SK-N-SH treated with all-trans-retinoic acid at 6 μM for 48 hours (cell line): Measurements from ENCODE around the gene DNHD1.

Experiments used
- ATAC-seq: fragments of 200-7000 bp; cut with Tn5 transposase; 3 replicates; pipeline ENCODE4 v1.9.1; 2020; ENCODE audit warnings: mild to moderate bottlenecking, moderate library complexity
- ESRRG ChIP-seq: fragments of 250-450 bp; sonication (Bioruptor Pico); IDR thresholded peaks from 2 replicates; pipeline ENCODE4 v1.6.1; 2021; ENCODE audit warnings: mild to moderate bottlenecking
- OSR1 ChIP-seq: fragments of 250-450 bp; sonication (Bioruptor Pico); IDR thresholded peaks from 2 replicates; pipeline ENCODE4 v1.8.0; 2022; ENCODE audit warnings: moderate library complexity, mild to moderate bottlenecking, inconsistent platforms
- SNAI2 ChIP-seq: fragments of 250-450 bp; sonication (Bioruptor Pico); IDR thresholded peaks from 2 replicates; pipeline ENCODE4 v1.5.0; 2020; ENCODE audit warnings: mild to moderate bottlenecking, moderate library complexity
- TCF4 ChIP-seq: fragments of 250-450 bp; sonication (Bioruptor Pico); IDR thresholded peaks from 2 replicates; pipeline ENCODE4 v1.8.0; 2021; ENCODE audit warnings: mild to moderate bottlenecking, moderate library complexity, borderline replicate concordance
- ZFP30 ChIP-seq: fragments of 450-650 bp; formaldehyde crosslinking; IDR thresholded peaks from 2 replicates; pipeline ENCODE4 v1.5.0; 2022; ENCODE audit warnings: mild to moderate bottlenecking, moderate library complexity
- ZNF565 ChIP-seq: fragments of 450-650 bp; formaldehyde crosslinking; conservative IDR thresholded peaks from 2 replicates; pipeline ENCODE4 v1.5.0; 2020; ENCODE audit warnings: low read depth, mild to moderate bottlenecking, moderate library complexity
- ZNF70 ChIP-seq: fragments of 450-650 bp; formaldehyde crosslinking; IDR thresholded peaks from 2 replicates; pipeline ENCODE4 v1.5.0; 2020; ENCODE audit warnings: mild to moderate bottlenecking, moderate library complexity
- ZNF8 ChIP-seq: fragments of 450-650 bp; formaldehyde crosslinking; IDR thresholded peaks from 2 replicates; pipeline ENCODE4 v1.5.0; 2020; ENCODE audit warnings: mild to moderate bottlenecking, moderate library complexity
- TF ChIP-seq, protein P1 (sequence below): fragments of 250-450 bp; sonication (Bioruptor Pico); IDR thresholded peaks from 2 replicates; pipeline ENCODE4 v1.8.0; 2021; ENCODE audit warnings: low read depth, mild to moderate bottlenecking, moderate library complexity, borderline replicate concordance
- TF ChIP-seq, protein P2 (sequence below): fragments of 250-450 bp; sonication (Bioruptor Pico); IDR thresholded peaks from 2 replicates; pipeline ENCODE4 v1.5.1; 2020; ENCODE audit warnings: low read depth, mild to moderate bottlenecking, moderate library complexity
- TF ChIP-seq, protein P3 (sequence below): fragments of 250-450 bp; sonication (Bioruptor Pico); IDR thresholded peaks from 2 replicates; pipeline ENCODE4 v1.5.0; 2020; ENCODE audit warnings: mild to moderate bottlenecking, moderate library complexity

Gene DNHD1

DNA sequence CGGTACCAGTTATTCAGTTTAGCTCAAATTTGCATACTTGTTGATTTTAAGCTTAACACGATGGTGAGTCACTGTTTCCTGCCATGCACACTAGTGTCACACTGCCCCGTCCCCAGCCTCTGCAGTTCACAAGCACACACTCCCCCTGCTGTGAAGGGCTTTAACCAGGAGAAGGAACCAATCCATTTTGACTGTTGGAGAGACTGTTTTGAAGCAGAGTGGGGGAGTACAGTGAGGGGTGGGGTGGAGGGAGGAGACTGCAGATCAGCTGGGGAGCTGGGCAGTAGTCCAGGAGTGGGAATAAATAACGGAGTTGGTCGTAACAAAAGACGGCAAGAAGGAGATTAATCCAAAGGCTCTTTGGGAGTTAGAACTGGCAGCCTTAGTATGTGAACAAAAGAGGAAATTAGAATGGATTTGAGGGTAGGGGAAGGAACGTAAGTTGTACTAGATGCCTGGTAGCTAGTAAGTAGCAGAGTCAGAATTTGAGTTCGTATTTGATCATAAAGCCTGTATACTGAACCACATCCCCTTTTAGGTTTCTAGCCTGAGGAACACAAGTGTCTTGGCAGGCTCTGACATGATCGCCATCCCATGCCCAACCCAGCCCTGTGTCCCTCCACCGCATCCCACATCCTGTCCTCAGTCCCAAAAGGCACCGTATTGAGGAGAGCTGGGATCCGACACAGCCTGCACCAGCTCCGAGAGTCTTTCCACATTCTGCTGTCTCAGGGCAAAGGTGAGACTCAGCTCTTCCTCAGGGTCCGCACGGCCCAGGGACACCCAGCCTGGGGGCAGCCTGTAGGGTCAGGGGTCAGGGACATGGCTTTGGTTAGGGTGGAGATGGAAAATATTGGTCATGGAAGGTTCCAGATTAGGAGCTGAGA, 121.3 kb downstream of the DNHD1 start:
- peak; percentile 10 for ATAC-seq

DNA sequence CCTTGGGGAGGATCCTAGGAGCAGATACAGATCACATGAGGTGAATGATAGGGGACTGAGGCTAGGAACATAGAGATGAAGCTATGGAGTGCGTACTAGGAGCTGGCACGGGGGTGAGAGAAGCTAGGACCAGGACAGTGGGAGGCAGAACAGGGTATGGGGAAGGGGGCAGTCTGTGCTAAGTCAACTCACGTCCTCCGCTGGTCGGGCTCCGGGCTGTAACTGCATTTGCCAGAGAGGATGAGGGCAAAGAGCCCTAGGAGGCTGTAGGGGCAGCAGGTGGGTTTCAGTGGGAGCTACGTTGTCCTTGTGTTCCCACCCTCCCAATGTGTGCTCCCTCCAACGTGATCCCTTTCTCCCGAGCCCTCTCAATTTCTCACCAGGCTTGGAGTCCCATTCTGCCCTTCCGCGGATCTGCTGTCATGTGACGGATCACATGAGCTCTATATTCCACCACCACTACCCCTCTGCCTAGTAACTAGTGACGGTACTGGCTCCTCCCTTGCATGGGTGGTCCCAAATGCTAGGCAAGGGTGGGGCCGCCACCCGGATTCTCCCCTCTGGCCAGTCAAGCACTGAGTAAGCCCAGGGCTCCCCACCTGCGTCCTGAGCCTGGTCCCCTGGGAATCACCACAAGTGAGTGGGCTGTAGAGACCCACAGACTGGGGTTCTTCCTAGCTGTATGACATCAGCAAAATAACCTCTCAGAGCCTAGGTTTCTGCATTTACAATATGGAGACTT, 122.1 kb downstream of the DNHD1 start, which contains the start of gene TPP1:
TSS of gene TPP1 (minus strand) at position 419 of the 742 bp plus-strand sequence. CDS start at position 397, 22 bp downstream.
- peak; percentile 97 for ATAC-seq
- TF ChIP-seq SNAI2 (CRISPR knock-in tag) (no peak), OSR1 (no peak)
- TF ChIP-seq, protein P1, sequence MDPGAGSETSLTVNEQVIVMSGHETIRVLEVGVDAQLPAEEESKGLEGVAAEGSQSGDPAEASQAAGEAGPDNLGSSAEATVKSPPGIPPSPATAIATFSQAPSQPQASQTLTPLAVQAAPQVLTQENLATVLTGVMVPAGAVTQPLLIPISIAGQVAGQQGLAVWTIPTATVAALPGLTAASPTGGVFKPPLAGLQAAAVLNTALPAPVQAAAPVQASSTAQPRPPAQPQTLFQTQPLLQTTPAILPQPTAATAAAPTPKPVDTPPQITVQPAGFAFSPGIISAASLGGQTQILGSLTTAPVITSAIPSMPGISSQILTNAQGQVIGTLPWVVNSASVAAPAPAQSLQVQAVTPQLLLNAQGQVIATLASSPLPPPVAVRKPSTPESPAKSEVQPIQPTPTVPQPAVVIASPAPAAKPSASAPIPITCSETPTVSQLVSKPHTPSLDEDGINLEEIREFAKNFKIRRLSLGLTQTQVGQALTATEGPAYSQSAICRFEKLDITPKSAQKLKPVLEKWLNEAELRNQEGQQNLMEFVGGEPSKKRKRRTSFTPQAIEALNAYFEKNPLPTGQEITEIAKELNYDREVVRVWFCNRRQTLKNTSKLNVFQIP (CRISPR knock-in tag), result no peak
- TF ChIP-seq, protein P2, sequence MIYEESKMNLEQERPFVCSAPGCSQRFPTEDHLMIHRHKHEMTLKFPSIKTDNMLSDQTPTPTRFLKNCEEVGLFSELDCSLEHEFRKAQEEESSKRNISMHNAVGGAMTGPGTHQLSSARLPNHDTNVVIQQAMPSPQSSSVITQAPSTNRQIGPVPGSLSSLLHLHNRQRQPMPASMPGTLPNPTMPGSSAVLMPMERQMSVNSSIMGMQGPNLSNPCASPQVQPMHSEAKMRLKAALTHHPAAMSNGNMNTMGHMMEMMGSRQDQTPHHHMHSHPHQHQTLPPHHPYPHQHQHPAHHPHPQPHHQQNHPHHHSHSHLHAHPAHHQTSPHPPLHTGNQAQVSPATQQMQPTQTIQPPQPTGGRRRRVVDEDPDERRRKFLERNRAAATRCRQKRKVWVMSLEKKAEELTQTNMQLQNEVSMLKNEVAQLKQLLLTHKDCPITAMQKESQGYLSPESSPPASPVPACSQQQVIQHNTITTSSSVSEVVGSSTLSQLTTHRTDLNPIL (CRISPR knock-in tag), result no peak

More for the DNA sequence above, 121.3 kb downstream of the DNHD1 start:
- TF ChIP-seq TCF4 (CRISPR knock-in tag) (no peak), ZNF70 (CRISPR knock-in tag) (no peak), ZNF565 (CRISPR knock-in tag) (no peak), ZFP30 (no peak), ESRRG (CRISPR knock-in tag) (no peak)

DNA sequence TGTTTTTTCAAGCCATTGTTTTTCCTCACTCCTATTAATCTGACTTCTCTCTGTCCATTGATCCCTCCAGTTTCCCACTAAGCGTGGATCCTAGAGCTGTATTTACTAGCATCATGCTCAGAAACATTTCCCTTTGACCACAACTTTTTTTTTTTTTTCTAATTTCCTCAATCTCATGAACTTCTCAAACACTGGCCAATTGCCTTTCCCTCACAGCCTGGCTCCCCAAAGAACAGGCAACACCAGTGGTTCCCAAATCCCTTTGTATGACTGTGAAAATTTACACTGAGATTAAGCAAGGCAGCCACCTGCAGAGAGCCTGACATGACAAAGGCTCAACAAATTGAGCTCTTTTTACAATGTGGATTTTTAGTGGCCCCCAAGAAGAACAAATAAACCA, 123.6 kb downstream of the DNHD1 start:
- ATAC-seq, result no peak
- TF ChIP-seq, protein P3, sequence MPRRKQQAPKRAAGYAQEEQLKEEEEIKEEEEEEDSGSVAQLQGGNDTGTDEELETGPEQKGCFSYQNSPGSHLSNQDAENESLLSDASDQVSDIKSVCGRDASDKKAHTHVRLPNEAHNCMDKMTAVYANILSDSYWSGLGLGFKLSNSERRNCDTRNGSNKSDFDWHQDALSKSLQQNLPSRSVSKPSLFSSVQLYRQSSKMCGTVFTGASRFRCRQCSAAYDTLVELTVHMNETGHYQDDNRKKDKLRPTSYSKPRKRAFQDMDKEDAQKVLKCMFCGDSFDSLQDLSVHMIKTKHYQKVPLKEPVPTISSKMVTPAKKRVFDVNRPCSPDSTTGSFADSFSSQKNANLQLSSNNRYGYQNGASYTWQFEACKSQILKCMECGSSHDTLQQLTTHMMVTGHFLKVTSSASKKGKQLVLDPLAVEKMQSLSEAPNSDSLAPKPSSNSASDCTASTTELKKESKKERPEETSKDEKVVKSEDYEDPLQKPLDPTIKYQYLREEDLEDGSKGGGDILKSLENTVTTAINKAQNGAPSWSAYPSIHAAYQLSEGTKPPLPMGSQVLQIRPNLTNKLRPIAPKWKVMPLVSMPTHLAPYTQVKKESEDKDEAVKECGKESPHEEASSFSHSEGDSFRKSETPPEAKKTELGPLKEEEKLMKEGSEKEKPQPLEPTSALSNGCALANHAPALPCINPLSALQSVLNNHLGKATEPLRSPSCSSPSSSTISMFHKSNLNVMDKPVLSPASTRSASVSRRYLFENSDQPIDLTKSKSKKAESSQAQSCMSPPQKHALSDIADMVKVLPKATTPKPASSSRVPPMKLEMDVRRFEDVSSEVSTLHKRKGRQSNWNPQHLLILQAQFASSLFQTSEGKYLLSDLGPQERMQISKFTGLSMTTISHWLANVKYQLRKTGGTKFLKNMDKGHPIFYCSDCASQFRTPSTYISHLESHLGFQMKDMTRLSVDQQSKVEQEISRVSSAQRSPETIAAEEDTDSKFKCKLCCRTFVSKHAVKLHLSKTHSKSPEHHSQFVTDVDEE, result no peak
- TF ChIP-seq ZNF8 (no peak), ZNF70 (CRISPR knock-in tag) (no peak)
- TF ChIP-seq, all 23 proteins: peak for 0
